ENCODE results near the gene LRRC23. TPM values are rescaled to one million over a fixed set of nuclear protein-coding genes. Genes with fewer than 3 reads are reported as not detected.
A peak's percentile ranks its signal among the peaks of the same experiment; 100 is the strongest.
"Not testable (repeated sequence)": the region's sequence is repeated elsewhere in the genome, so short reads cannot be mapped to it uniquely, and the experiment has no call there.

Gene LRRC23
- total RNA-seq, 2 experiments from 2014 or later, result 6.4 to 7.0 TPM

DNA sequence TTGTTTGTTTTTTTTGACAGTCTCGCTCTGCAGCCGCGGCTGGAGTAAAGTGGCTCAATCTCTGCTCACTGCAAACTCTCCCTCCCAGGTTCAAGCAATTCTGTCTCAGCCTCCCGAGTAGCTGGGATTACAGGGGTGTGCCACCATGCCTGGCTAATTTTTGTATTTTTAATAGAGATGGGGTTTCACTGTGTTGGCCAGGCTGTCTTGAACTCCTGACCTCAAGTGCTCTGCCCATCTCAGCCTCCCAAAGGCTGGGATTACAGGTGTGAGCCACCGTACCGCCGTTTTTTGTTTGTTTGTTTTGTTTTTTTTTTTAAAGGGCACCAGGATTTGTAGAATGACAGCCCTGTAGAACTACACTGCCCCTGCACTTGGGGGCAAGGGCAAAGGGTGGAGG is 15.8 kb upstream of the LRRC23 start:
- CTCF ChIA-PET, H3K4me3 Mint-ChIP-seq, H3K27ac Mint-ChIP-seq: not testable (repeated sequence)

DNA sequence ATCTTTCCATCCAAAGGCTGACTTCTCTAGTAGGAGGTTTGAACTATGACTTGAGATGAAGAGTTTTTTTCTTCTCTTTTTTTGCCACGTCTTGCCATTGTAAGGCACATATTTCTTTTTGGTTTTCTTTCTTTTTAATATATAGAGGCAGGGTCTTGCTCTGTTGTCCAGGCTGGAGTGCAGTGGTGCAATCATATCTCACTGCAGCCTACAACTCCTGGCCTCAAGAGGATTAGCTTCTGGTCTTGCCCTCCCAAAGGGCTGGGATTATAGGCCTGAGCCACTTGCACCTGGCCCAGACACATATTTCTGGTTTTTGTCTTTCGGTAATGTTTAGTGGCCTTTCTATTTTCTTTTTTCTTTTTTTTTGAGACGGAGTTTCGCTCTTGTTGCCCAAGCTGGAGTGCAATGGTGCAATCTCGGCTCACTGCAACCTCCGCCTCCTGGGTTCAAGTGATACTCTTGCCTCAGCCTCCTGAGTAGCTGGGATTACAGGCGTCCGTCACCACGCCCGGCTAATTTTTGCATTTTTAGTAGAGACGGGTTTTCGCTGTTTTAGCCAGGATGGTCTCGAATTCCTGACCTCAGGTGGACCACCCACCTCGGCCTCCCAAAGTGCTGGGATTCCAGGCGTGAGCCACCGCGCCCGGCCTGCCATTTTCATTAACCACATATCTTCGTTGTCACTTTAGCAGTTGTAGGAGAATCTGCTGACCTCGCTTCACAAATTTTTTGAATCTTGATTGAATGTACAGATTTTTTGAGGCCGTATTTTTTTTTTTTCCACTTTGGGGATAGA is 14.6 kb upstream of the LRRC23 start:
- ChIA-PET CTCF (interaction anchor here (0.8 to 1.0 kb wide), 2 partner anchors 10 to 11 kb away, joined by 4 read pairs; no protein-coding TSS in a partner anchor), POLR2A (interaction anchor here (0.6 kb wide), 1 partner anchor 333 kb away, joined by 4 read pairs; no protein-coding TSS in a partner anchor)
- intact Hi-C loops (cut with DNase I, micrococcal nuclease), result loop anchor here (2.0 kb wide), 2 partner anchors 37 to 109 kb away; partner anchors contain the start of gene USP5 (in 1 of the 2)
- Mint-ChIP-seq H3K27ac (peak overlapping the region; percentile 94), H3K4me1 (peaks cover 12% of the 10 kb centered on the region), H3K4me3 (peak overlapping the region; percentile 87)
- H3K27me3 Mint-ChIP-seq; H3K9me3 Mint-ChIP-seq (ENCODE audit: low read depth); ATAC-seq; DNase-seq; H3K36me3 Mint-ChIP-seq (ENCODE audit: low read depth): not testable (repeated sequence)

More for the DNA sequence above, 15.8 kb upstream of the LRRC23 start:
- H3K27me3 Mint-ChIP-seq; DNase-seq; POLR2A ChIA-PET; H3K36me3 Mint-ChIP-seq (ENCODE audit: low read depth); ATAC-seq; intact Hi-C loops (cut with DNase I, micrococcal nuclease); H3K9me3 Mint-ChIP-seq (ENCODE audit: low read depth): not testable (repeated sequence)
- peaks cover 12% of the 10 kb centered on the region for H3K4me1 Mint-ChIP-seq

- H3K36me3 Mint-ChIP-seq (ENCODE audit: low read depth), result peaks cover 5% of the 10 kb centered on the region
- H3K4me3 Mint-ChIP-seq, result peak overlapping the region; percentile 87
- intact Hi-C loops (cut with DNase I, micrococcal nuclease), result loop anchor here (1.0 to 2.0 kb wide), 15 partner anchors 13 to 298 kb away; partner anchors contain the start of genes LRRC23 (in 2 of the 2), SPSB2 (in 2 of the 2), USP5 (in 2 of the 2) and CHD4 (in 1 of the 2)
- POLR2A ChIA-PET, result interaction anchor here (0.6 to 1.7 kb wide), 11 partner anchors 9 to 351 kb away, joined by 3 to 18 read pairs (median 4); partner anchors contain the start of genes C12orf57, ENO2, RNU7-1 and SPSB2
- CTCF ChIA-PET, result interaction anchor here (0.6 to 2.0 kb wide), 31 partner anchors 9 to 753 kb away, joined by 3 to 38 read pairs (median 4); partner anchors contain the start of genes CDCA3, COPS7A, LRRC23 and SPSB2
- H3K27ac Mint-ChIP-seq, result peak overlapping the region; percentile 94
- ATAC-seq, result peak; percentile 94
- no peaks in the 10 kb centered on the region for H3K27me3 Mint-ChIP-seq
- H3K9me3 Mint-ChIP-seq (ENCODE audit: low read depth), result no peaks in the 10 kb centered on the region
- H3K4me1 Mint-ChIP-seq, result peaks cover 12% of the 10 kb centered on the region
- peak; percentile 100 for DNase-seq
These were observed 13.6 kb upstream of the LRRC23 start for GRCh38 chr12:6890789-6891645.

- Mint-ChIP-seq H3K4me3 (peak overlapping the region; percentile 87), H3K27me3 (no peaks in the 10 kb centered on the region), H3K4me1 (peaks cover 12% of the 10 kb centered on the region), H3K27ac (peak overlapping the region; percentile 94), H3K36me3 (ENCODE audit: low read depth) (peaks cover 5% of the 10 kb centered on the region), H3K9me3 (ENCODE audit: low read depth) (no peaks in the 10 kb centered on the region)
- POLR2A ChIA-PET, result interaction anchor here (0.6 to 1.7 kb wide), 9 partner anchors 10 to 352 kb away, joined by 3 to 18 read pairs (median 4); partner anchors contain the start of genes C12orf57, RNU7-1 and SPSB2
- intact Hi-C loops (cut with DNase I, micrococcal nuclease), result loop anchor here (1.0 to 2.0 kb wide), 15 partner anchors 13 to 298 kb away; partner anchors contain the start of genes LRRC23 (in 2 of the 2), SPSB2 (in 2 of the 2), USP5 (in 2 of the 2) and CHD4 (in 1 of the 2)
- peak; percentile 24 for ATAC-seq
- CTCF ChIA-PET, result interaction anchor here (0.7 to 2.0 kb wide), 27 partner anchors 9 to 355 kb away, joined by 3 to 38 read pairs (median 5); partner anchors contain the start of genes CDCA3, COPS7A, LRRC23 and SPSB2
- peak; percentile 40 for DNase-seq
These were observed 13.0 kb upstream of the LRRC23 start for GRCh38 chr12:6891646-6892001.

- CTCF ChIA-PET, result interaction anchor here (0.6 to 2.0 kb wide), 4 partner anchors 8 to 76 kb away, joined by 3 to 9 read pairs (median 4); no protein-coding TSS in a partner anchor
- H3K27ac Mint-ChIP-seq, result peak overlapping the region; percentile 58
- H3K4me1 Mint-ChIP-seq, result peaks cover 12% of the 10 kb centered on the region
- H3K36me3 Mint-ChIP-seq (ENCODE audit: low read depth); H3K9me3 Mint-ChIP-seq (ENCODE audit: low read depth); DNase-seq; POLR2A ChIA-PET; intact Hi-C loops (cut with DNase I, micrococcal nuclease); ATAC-seq; H3K27me3 Mint-ChIP-seq: not testable (repeated sequence)
- peak overlapping the region; percentile 87 for H3K4me3 Mint-ChIP-seq
These were observed 11.9 kb upstream of the LRRC23 start for GRCh38 chr12:6892683-6893082.

GRCh38 chr12:6894321-6894720 is 10.3 kb upstream of the LRRC23 start:
- H3K4me3 Mint-ChIP-seq, result no peak overlapping the region
- H3K27ac Mint-ChIP-seq, result no peak overlapping the region
- ChIA-PET CTCF (interaction anchor here (1.2 kb wide), 1 partner anchor 25 kb away, joined by 5 read pairs; no protein-coding TSS in a partner anchor), POLR2A (no interaction called here)
- no peak for DNase-seq
- peaks cover 12% of the 10 kb centered on the region for H3K4me1 Mint-ChIP-seq
- no peak for ATAC-seq
- intact Hi-C loops (cut with DNase I, micrococcal nuclease), result no loop called here
- H3K27me3 Mint-ChIP-seq, result no peaks in the 10 kb centered on the region
- peaks cover 5% of the 10 kb centered on the region for H3K36me3 Mint-ChIP-seq (ENCODE audit: low read depth)
- no peaks in the 10 kb centered on the region for H3K9me3 Mint-ChIP-seq (ENCODE audit: low read depth)

GRCh38 chr12:6896846-6897435 is 7.7 kb upstream of the LRRC23 start:
- ChIA-PET CTCF (interaction anchor here (0.7 to 1.0 kb wide), 3 partner anchors 17 to 34 kb away, joined by 3 to 4 read pairs (median 3); partner anchors contain the start of genes ENO2 and SPSB2), POLR2A (no interaction called here)
- no peak overlapping the region for H3K4me3 Mint-ChIP-seq
- H3K36me3 Mint-ChIP-seq (ENCODE audit: low read depth), result no peaks in the 10 kb centered on the region
- H3K27ac Mint-ChIP-seq, result no peak overlapping the region
- H3K27me3 Mint-ChIP-seq, result no peaks in the 10 kb centered on the region
- ATAC-seq (no peak), DNase-seq (no peak)
- H3K4me1 Mint-ChIP-seq, result peaks cover 19% of the 10 kb centered on the region
- intact Hi-C loops (cut with DNase I, micrococcal nuclease), result no loop called here
- no peaks in the 10 kb centered on the region for H3K9me3 Mint-ChIP-seq (ENCODE audit: low read depth)

GRCh38 chr12:6899427-6899826 is 5.2 kb upstream of the LRRC23 start:
- Mint-ChIP-seq H3K36me3 (ENCODE audit: low read depth) (no peaks in the 10 kb centered on the region), H3K4me3 (no peak overlapping the region), H3K27ac (no peak overlapping the region), H3K9me3 (ENCODE audit: low read depth) (no peaks in the 10 kb centered on the region), H3K4me1 (peaks cover 16% of the 10 kb centered on the region), H3K27me3 (no peaks in the 10 kb centered on the region)
- ATAC-seq (no peak), DNase-seq (no peak)
- ChIA-PET POLR2A (no interaction called here), CTCF (interaction anchor here (0.6 to 1.8 kb wide), 6 partner anchors 8 to 399 kb away, joined by 3 to 9 read pairs (median 3); no protein-coding TSS in a partner anchor)
- intact Hi-C loops (cut with DNase I, micrococcal nuclease), result no loop called here

DNA sequence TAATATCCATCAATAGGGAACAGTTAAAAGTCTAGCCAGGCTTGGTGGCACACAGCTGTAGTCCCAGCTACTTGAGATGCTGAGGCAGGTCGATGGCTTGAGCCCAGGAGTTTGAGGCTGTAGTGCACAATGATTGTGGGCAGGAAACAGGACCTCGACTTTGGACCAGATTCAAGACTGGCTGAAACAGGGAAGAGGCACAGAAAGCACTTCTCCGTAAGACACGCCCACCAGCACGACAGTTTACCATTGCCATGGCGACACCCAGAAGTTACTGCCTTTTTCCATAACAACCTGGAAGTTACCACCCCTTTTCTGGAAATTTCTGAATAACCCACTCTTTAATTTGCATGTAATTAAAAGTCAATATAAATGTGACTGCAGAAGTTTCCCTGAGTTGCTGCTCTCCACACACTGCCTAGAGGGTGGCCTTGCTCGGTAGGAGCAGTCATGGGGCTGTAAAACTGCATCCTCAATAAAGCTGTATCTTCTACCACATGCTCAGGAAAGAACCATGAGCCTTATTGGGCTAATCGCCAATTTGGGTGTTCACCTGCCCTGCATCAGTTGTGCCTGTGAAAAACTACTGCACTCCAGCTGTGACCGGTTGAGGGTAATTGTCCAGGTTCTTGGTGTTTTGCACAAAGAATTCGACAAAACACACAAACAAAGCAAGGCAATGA is 4.6 kb upstream of the LRRC23 start:
- no peak overlapping the region for H3K27ac Mint-ChIP-seq
- H3K4me1 Mint-ChIP-seq, result peaks cover 16% of the 10 kb centered on the region
- CTCF ChIA-PET, result interaction anchor here (0.6 to 1.8 kb wide), 5 partner anchors 8 to 400 kb away, joined by 3 to 9 read pairs (median 3); no protein-coding TSS in a partner anchor
- H3K9me3 Mint-ChIP-seq (ENCODE audit: low read depth), result no peaks in the 10 kb centered on the region
- DNase-seq, result peak; percentile 55
- POLR2A ChIA-PET, result no interaction called here
- intact Hi-C loops (cut with DNase I, micrococcal nuclease), result loop anchor here in 1 of 2 experiments (5.0 kb wide), 1 partner anchor 33 kb away; the partner anchor contains the start of gene TPI1
- H3K36me3 Mint-ChIP-seq (ENCODE audit: low read depth), result no peaks in the 10 kb centered on the region
- no peak for ATAC-seq
- H3K4me3 Mint-ChIP-seq, result no peak overlapping the region
- no peaks in the 10 kb centered on the region for H3K27me3 Mint-ChIP-seq

DNA sequence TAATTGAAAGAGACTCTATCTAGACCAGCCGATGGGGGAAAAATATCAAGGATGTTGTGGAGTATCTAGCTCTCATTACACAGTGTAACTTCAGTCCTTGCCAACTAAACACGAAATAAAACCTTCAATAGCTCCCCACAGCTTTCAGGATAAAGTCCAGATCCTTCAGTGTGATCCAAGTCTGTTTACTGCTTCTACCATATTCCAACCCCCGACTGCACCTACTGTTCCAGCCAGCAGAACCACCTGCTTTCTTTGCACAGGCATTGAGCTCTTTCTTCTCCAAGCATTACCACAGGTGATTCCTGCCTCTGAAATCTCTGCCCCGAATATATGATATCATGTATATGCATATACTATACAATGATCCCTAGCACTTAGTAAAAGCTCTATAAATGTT is 2.2 kb upstream of the LRRC23 start:
- ATAC-seq, result no peak

More for the DNA sequence above, 2.2 kb upstream of the LRRC23 start:
- ChIA-PET CTCF (interaction anchor here (0.6 to 1.6 kb wide), 4 partner anchors 11 to 33 kb away, joined by 3 to 6 read pairs (median 6); partner anchors contain the start of gene SPSB2), POLR2A (no interaction called here)
- Mint-ChIP-seq H3K27ac (no peak overlapping the region), H3K4me3 (no peak overlapping the region), H3K9me3 (ENCODE audit: low read depth) (no peaks in the 10 kb centered on the region), H3K4me1 (peaks cover 16% of the 10 kb centered on the region), H3K27me3 (no peaks in the 10 kb centered on the region), H3K36me3 (ENCODE audit: low read depth) (no peaks in the 10 kb centered on the region)
- intact Hi-C loops (cut with DNase I, micrococcal nuclease), result loop anchor here in 1 of 2 experiments (5.0 kb wide), 1 partner anchor 35 kb away; the partner anchor contains the start of gene TPI1
- DNase-seq, result no peak
